Measurements from ENCODE around the gene IQGAP1.
"Not testable (repeated sequence)": the region's sequence is repeated elsewhere in the genome, so short reads cannot be mapped to it uniquely, and the experiment has no call there.

Gene IQGAP1

DNA sequence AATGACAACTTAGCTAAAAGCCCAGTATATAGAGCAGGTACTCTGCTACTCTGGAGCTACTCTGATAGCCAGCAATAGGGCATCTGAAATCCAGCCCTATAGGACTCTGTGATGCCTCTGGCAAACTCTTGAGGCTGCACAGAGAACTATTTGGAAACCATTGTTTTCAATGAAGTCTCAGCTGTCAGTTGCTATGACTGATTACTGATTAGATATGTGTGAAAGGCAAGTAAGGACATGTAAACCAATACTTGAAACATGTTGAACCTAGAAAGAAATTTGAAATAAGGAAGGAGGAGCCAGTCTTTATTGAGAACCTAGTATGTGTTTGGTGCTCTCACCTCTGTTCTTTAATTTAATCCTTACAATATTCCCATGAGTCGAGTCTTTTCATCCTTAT lies 101.5 kb downstream of the IQGAP1 start:
- no peak for DNase-seq

- no peak for DNase-seq
Measured at GRCh38 chr15:90489944-90490343, 101.9 kb downstream of the IQGAP1 start.

- no peak for DNase-seq
Measured at GRCh38 chr15:90493647-90494046, 105.6 kb downstream of the IQGAP1 start.

- no peak for DNase-seq
Measured at GRCh38 chr15:90495067-90495466, 107.0 kb downstream of the IQGAP1 start.

GRCh38 chr15:90496791-90497190 lies 108.7 kb downstream of the IQGAP1 start:
- no peak for DNase-seq

DNA sequence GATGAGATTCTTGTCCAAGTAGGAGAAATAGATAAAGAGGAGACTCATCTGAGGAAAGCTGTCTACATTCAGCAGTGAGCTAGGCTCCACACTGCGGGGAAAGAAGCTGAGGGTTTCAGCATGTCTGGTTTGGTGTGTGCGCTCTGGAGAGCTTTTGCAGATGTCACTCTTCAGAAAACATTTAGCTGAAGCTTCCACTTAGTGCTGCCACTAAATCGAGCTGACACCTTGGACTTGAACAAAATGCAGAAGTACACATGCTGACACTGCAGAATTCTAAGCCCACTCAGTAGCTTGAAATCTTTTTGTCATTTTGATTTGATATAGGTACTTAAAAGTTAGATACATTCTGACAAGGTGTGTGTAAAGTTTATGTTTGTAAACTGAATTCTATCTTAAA lies 109.3 kb downstream of the IQGAP1 start:
- DNase-seq: no peak

DNA sequence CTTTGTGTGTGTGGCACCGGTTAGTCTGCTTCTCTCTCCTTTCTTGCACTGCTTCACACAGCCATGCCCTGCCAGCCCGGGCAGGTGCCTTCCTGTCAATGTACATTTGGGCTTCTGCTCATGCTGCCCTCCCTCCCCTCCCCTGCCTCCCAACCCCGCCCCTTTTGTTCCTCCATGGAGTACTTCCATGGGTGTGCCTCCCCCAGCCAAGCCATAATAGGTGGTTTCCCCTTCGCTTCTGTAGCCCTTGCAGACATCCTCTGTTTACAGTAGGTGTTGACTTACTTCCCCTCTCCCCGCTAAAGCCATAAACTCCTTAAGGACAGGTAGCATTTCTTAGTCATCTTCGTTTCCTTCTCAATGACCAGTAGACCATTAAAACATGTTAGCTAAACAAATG lies 109.9 kb downstream of the IQGAP1 start:
- DNase-seq: no peak

GRCh38 chr15:90500171-90500570 lies 112.1 kb downstream of the IQGAP1 start:
- no peak for DNase-seq

GRCh38 chr15:90501898-90502297 lies 113.9 kb downstream of the IQGAP1 start:
- no peak for DNase-seq

DNA sequence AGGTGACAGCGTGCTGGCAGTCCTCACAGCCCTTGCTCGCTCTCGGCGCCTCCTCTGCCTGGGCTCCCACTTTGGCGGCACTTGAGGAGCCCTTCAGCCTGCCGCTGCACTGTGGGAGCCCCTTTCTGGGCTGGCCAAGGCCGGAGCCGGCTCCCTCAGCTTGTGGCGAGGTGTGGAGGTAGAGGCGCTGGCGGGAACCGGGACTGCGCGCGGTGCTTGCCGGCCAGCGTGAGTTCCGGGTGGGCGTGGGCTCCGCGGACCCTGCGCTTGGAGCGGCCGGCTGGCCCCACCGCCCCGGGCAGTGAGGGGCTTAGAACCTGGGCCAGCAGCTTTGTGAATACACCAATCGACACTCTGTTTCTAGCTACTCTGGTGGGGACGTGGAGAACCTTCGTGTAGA lies 122.7 kb downstream of the IQGAP1 start:
- not testable (repeated sequence) for DNase-seq

DNA sequence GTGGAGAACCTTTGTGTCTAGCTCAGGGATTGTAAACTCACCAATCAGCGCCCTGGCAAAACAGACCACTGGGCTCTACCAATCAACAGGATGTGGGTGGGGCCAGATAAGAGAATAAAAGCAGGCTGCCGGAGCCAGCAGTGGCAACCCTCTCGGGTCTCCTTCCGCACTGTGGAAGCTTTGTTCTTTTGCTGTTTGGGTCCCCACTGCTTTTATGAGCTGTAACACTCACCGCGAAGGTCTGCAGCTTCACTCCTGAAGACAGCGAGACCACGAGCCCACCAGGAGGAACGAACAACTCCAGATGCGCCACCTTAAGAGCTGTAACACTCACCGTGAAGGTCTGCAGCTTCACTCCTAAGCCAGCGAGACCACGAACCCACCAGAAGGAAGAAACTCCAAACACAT lies 123.2 kb downstream of the IQGAP1 start:
- not testable (repeated sequence) for DNase-seq

GRCh38 chr15:90512276-90512675 lies 124.2 kb downstream of the IQGAP1 start:
- no peak for DNase-seq

- DNase-seq: no peak
Measured at GRCh38 chr15:90512981-90513380, 124.9 kb downstream of the IQGAP1 start.

- no peak for DNase-seq
Measured at GRCh38 chr15:90513448-90513847, 125.4 kb downstream of the IQGAP1 start.

DNA sequence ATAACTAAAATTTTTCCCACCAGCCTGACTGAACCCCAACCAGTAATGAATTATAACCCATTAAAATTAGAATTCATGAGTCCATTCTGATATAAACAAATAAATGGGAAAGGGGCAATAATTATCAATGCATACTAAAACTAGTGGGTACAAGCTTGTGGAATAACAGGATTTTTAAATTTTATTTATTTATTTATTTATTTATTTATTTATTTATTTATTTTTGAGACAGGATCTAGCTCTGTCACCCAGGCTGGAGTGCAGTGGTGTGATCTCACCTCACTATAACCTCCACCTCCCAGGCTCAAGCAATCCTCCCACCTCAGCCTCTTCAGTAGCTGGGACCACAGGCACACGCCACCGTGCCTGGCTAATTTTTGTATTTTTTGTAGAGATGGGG lies 125.9 kb downstream of the IQGAP1 start:
- not testable (repeated sequence) for DNase-seq

GRCh38 chr15:90519688-90520087 lies 131.6 kb downstream of the IQGAP1 start:
- no peak for DNase-seq

- DNase-seq: no peak
Measured at GRCh38 chr15:90520365-90520764, 132.3 kb downstream of the IQGAP1 start.

GRCh38 chr15:90523373-90523772 lies 135.3 kb downstream of the IQGAP1 start:
- no peak for DNase-seq

DNA sequence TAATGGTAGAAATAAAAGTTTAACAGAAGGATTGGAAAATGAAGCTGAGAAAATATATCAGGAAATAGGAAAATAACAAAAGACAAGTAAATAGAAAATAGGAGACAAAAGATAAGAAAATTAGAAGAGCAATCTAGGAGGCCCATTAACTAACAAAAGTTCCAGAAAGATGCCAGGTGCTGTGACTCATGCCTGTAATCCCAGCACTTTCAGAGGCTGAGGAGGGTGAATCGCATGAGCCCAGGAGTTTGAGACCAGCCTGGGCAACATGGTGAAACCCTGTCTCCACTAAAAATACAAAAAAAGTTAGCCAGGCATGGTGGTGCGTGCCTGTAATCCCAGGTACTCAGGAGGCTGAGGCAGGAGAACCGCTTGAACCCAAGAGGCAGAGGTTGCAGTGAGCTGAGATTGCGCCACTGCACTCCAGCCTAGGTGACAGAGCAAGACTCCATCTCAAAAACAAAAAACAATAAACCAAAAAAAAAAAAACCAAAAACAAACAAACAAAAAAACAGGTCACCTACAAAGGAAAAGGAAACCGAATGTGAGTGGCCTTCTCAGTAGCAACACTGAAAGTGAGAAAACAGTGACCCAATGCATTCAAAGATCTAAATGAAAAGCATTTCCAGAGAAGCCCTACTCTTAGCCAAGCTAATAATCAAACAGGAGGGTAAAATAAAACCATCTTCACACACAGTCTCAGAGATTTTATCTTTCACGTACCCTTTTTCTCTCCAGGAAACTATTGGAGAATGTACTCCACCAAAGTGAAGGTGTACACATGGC lies 136.2 kb downstream of the IQGAP1 start:
- not testable (repeated sequence) for DNase-seq

- no peak for DNase-seq
Measured at GRCh38 chr15:90529011-90529370, 140.9 kb downstream of the IQGAP1 start.

GRCh38 chr15:90529371-90530249 lies 141.6 kb downstream of the IQGAP1 start, which contains the start of gene CRTC3:
Gene CRTC3, plus strand, starts transcription at chr15:90529923. Its CDS starts 149 bp downstream, at chr15:90530072.
- DNase-seq: peak; percentile 56

DNA sequence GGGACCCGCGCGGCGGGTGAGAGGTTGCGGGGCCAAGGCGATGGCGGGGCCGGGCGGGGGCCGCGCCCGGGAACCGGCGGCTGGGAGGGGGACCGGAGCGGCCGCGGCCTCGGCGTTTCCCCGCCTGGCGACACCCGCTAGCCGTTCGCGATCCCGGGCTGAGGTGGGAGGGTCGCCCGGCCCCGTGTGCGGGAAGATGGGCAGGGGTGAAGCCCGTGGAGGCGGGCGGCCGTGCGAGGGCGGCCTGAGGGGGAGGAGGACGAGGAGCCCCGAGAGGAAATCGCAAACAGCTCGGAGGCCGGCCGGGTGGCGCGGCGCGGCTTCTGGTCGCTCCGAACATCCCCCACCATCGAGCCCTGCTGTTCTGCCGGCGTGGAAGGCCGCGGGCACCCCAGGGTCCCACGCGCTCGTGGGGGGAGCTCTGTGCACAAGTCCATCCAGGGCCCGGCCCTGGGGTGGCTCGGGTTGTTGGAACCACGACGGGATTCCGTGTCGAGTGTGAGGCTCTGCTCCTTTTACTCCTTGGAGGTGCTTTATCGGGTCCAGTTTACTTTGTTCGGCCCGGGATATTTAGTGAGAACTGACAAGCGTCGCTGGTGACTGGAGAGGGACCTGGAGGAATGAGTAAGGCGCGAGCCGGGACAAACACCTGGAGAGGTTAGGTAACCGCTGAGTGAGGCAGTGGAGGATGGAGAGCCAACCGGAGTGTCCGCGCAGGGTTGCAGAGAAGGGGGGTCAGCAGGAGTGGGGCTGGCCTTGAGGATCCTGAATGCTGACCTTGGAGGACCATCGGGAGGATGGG lies 142.4 kb downstream of the IQGAP1 start:
- peak; percentile 56 for DNase-seq

GRCh38 chr15:90531147-90531546 lies 143.1 kb downstream of the IQGAP1 start:
- no peak for DNase-seq

Data from activated naive CD4-positive, alpha-beta T cell treated with Interleukin-2 at 50 U/mL for 16 hours (primary cell).